GM23248 (cell line): Measurements from ENCODE around the gene DIDO1. TPM values are rescaled to one million over a fixed set of nuclear protein-coding genes. Genes with fewer than 3 reads are reported as not detected.

Source experiments
- DNase-seq: peaks from one replicate; pipeline ENCODE4 v3.0.0-alpha.2; 2015
- H2AFZ ChIP-seq: fragments of 200-600 bp; sonication (generic); 2 replicates; pipeline ENCODE4 v1.6.1; 2016; ENCODE audit warnings: antibody characterized with exemption
- H3F3A ChIP-seq: fragments of 200-600 bp; sonication (generic); 2 replicates; pipeline ENCODE4 v1.6.1; 2016; ENCODE audit warnings: mild to moderate bottlenecking, antibody characterized with exemption, mixed run types; ENCODE audit not compliant: insufficient read depth
- H3K27ac ChIP-seq: fragments of 200-600 bp; sonication (generic); 2 replicates; pipeline ENCODE4 v1.5.1; 2016; ENCODE audit warnings: mild to moderate bottlenecking
- H3K27me3 ChIP-seq: fragments of 200-600 bp; sonication (generic); replicated peaks from 2 replicates; pipeline ENCODE4 v1.6.1; 2016; ENCODE audit warnings: mild to moderate bottlenecking; ENCODE audit not compliant: insufficient read depth
- H3K36me3 ChIP-seq: fragments of 200-600 bp; sonication (generic); 2 replicates; pipeline ENCODE4 v1.6.1; 2016; ENCODE audit warnings: low read depth, mild to moderate bottlenecking
- H3K4me1 ChIP-seq: fragments of 200-600 bp; sonication (generic); 2 replicates; pipeline ENCODE4 v1.6.1; 2016; ENCODE audit warnings: mild to moderate bottlenecking; ENCODE audit not compliant: insufficient read depth
- H3K4me2 ChIP-seq: fragments of 200-600 bp; sonication (generic); one replicate; pipeline ENCODE4 v1.6.1; 2016; ENCODE audit warnings: mild to moderate bottlenecking; ENCODE audit not compliant: unreplicated experiment
- H3K4me3 ChIP-seq: fragments of 200-600 bp; sonication (generic); 2 replicates; pipeline ENCODE4 v1.5.1; 2016; ENCODE audit warnings: mild to moderate bottlenecking
- H3K79me2 ChIP-seq: fragments of 200-600 bp; sonication (generic); 2 replicates; pipeline ENCODE4 v1.6.1; 2016; ENCODE audit warnings: mild to moderate bottlenecking; ENCODE audit not compliant: insufficient read depth
- H3K9ac ChIP-seq: fragments of 200-600 bp; sonication (generic); 2 replicates; pipeline ENCODE4 v1.6.1; 2016; ENCODE audit warnings: mild to moderate bottlenecking
- H3K9me2 ChIP-seq: fragments of 200-600 bp; sonication (generic); 2 replicates; pipeline ENCODE4 v1.6.1; 2016; ENCODE audit warnings: mixed run types, mild to moderate bottlenecking, moderate library complexity; ENCODE audit not compliant: insufficient read depth
- H3K9me3 ChIP-seq: fragments of 200-600 bp; sonication (generic); one replicate; pipeline ENCODE4 v1.6.1; 2017; ENCODE audit warnings: low read depth
- H4K20me1 ChIP-seq: fragments of 200-600 bp; sonication (generic); 2 replicates; pipeline ENCODE4 v1.6.0; 2016; ENCODE audit not compliant: insufficient read depth
- EZH2 ChIP-seq: fragments of 200-600 bp; sonication (generic); IDR thresholded peaks from 2 replicates; pipeline ENCODE4 v1.6.1; 2018; ENCODE audit warnings: antibody characterized with exemption, mild to moderate bottlenecking; ENCODE audit not compliant: insufficient read depth, poor library complexity, severe bottlenecking
- EZH2phosphoT487 ChIP-seq: fragments of 200-600 bp; sonication (generic); IDR thresholded peaks from 2 replicates; pipeline ENCODE4 v1.6.1; 2018; ENCODE audit warnings: antibody characterized with exemption, moderate library complexity, mild to moderate bottlenecking, low read depth; ENCODE audit not compliant: insufficient read depth
- whole genome bisulfite sequencing, 2 experiments: methylation state at CpG; one replicate each; pipeline ENCODE4 v1.1.6; 2015 to 2017; ENCODE audit warnings: low lambda C conversion rate in 2 of 2, low coverage in 1 of 2; ENCODE audit errors: missing lambda C conversion rate in 2 of 2; 5-methylcytosine and 5-hydroxymethylcytosine counted together
- in situ Hi-C: fragments of 300-500 bp; cut with MboI; formaldehyde crosslinking; loops from 2 replicates; pipeline ENCODE4 v1.15.0; 2020
- polyA plus RNA-seq: library from polyadenylated mRNA; unstranded; fragments of >200 nt; fragmentation: Nextera tagmentation; extraction: Ambion mirVana; gene quantifications from 2 replicates; pipeline ENCODE4 v1.2.1, GENCODE V29; 2016
- total RNA-seq: library from RNA; depleted of rRNA; stranded (reverse); fragments of >200 nt; shearing (Covaris generic); gene quantifications from 2 replicates; pipeline ENCODE4 v1.2.3, GENCODE V29; 2014

Gene DIDO1
- total and polyA plus RNA-seq, 2 experiments from 2014 or later, result 16.2 to 37.1 TPM

DNA sequence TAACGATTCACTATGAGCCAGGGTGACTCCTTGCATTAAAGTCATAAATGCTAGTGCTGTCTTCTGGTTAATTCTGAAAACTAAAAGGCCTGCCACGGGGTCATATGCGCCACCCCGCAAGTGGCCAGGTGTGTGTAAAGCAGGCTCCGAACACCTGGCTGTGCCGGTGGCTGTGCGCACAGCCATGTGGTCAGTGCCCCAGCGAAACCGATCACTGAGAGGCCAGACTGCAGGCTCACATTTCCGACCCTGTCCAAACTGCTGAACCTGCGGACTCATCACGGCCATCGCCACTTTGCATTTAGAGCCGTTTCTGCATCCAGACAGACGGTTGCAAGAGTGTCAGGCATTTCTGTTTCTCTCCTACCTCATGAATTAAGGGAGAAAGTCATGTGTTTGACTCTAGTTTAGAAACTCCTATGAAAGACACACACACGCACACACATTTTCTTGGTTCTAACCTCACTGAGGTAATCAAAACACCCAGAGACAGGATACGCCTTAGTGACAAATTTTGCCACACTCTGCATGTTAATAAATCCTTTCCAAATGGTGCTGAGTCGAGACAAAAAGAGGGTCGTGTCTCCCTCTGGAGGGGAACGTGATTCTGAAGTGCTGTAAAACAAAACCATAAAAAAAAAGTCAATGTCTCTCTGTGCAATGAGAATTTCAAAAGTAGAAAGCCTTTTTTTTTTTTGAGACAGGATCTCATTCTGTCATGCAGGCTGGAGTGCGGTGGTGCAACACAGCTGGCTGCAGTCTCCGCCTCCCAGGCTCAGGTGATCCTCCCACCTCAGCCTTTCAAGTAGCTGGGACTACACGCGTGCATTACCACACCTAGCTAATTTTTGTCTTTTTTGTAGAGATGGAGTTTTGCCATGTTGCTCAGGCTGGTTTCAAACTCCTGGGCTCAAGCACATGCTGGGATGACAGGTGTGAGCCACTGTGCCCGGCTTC is 33.7 kb downstream of the DIDO1 start:
- no peak overlapping the region for H3K27ac ChIP-seq
- H4K20me1 ChIP-seq, result no peaks in the 10 kb centered on the region
- in situ Hi-C loops, result no loop called here
- peaks cover 17% of the 10 kb centered on the region; the same call in 1 of the 2 replicates for H3F3A ChIP-seq
- H3K4me3 ChIP-seq, result no peak overlapping the region
- no peak overlapping the region for H3K9ac ChIP-seq
- no peaks in the 10 kb centered on the region for H3K9me3 ChIP-seq
- H2AFZ ChIP-seq, result no peak overlapping the region
- no peak overlapping the region for H3K4me2 ChIP-seq
- 89 to 90% methylated on average over 25 of the region's 25 CpGs for WGBS, 2 experiments
- no peaks in the 10 kb centered on the region for H3K9me2 ChIP-seq
- no peaks in the 10 kb centered on the region; the same call in 1 of the 2 replicates for H3K79me2 ChIP-seq
- H3K4me1 ChIP-seq, result peaks cover 5% of the 10 kb centered on the region; the same call in 1 of the 2 replicates
- TF ChIP-seq EZH2phosphoT487, result no peak
- no peak for TF ChIP-seq EZH2
- DNase-seq, result no peak
- no peaks in the 10 kb centered on the region for H3K27me3 ChIP-seq
- H3K36me3 ChIP-seq, result peaks cover 58% of the 10 kb centered on the region

DNA sequence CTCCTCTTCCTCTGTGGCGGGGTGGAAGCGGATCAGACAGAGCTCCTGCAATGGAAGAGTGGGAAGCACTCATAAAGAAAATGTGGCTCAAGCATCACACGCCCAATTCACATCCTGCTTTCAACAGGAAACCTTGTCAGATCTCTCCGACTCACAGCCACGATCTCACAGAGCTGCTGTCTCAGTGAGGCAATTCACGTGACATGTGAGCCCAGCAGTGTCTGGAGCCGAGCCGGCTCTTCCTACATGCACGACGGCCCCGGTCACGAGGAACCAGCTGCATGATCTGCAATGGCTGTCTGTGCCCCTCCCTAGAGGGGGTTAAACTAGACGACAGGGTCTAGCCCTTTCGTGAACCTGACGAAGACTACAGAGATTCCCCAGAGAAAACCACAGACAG is 35.2 kb downstream of the DIDO1 start:
- no peaks in the 10 kb centered on the region for H3K27me3 ChIP-seq
- H3K9me2 ChIP-seq, result no peaks in the 10 kb centered on the region
- DNase-seq, result peak; percentile 25
- no peaks in the 10 kb centered on the region for H3K9me3 ChIP-seq
- TF ChIP-seq EZH2 (no peak), EZH2phosphoT487 (no peak)
- peaks cover 58% of the 10 kb centered on the region for H3K36me3 ChIP-seq
- H4K20me1 ChIP-seq, result peaks cover 3% of the 10 kb centered on the region; the same call in 1 of the 2 replicates
- 79 to 83% methylated on average over 15 of the region's 15 CpGs for WGBS, 2 experiments
- no peak overlapping the region for H3K4me3 ChIP-seq
- H3K79me2 ChIP-seq, result no peaks in the 10 kb centered on the region; the same call in 1 of the 2 replicates
- no peak overlapping the region for H3K4me2 ChIP-seq
- in situ Hi-C loops, result no loop called here
- H2AFZ ChIP-seq, result no peak overlapping the region
- no peak overlapping the region for H3K27ac ChIP-seq
- peaks cover 24% of the 10 kb centered on the region; the same call in 1 of the 2 replicates for H3F3A ChIP-seq
- H3K9ac ChIP-seq, result no peak overlapping the region
- peaks cover 12% of the 10 kb centered on the region for H3K4me1 ChIP-seq

DNA sequence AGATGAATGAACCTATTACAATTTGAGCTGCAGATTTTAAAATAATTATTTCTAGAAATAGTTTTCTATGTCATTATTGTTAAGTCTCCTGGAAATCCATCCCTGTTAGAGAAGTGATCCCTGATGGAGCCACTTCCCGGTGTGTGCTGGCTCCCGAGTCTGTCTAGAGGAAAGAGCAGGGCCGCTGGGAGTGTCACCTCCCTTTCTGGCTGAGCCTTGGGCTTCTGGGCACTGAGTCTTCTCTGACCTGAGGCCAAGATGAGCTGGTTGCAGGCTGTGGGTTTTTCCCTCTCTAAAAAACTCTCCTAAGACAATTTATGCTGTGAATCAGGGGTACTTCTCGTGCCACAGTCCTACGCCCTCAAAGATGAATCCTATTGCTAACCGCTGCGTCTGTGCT is 35.9 kb downstream of the DIDO1 start:
- no peaks in the 10 kb centered on the region for H3K27me3 ChIP-seq
- no peak overlapping the region for H3K27ac ChIP-seq
- H3K9me3 ChIP-seq, result no peaks in the 10 kb centered on the region
- peaks cover 12% of the 10 kb centered on the region for H3K4me1 ChIP-seq
- no peak overlapping the region for H3K4me3 ChIP-seq
- H3K36me3 ChIP-seq, result peaks cover 58% of the 10 kb centered on the region
- 62 to 65% methylated on average over 7 of the region's 7 CpGs for WGBS, 2 experiments
- no peaks in the 10 kb centered on the region; the same call in 1 of the 2 replicates for H3K79me2 ChIP-seq
- peaks cover 24% of the 10 kb centered on the region; the same call in 1 of the 2 replicates for H3F3A ChIP-seq
- H3K9me2 ChIP-seq, result no peaks in the 10 kb centered on the region
- H2AFZ ChIP-seq, result no peak overlapping the region
- DNase-seq, result no peak
- H3K9ac ChIP-seq, result no peak overlapping the region
- in situ Hi-C loops, result no loop called here
- no peak overlapping the region for H3K4me2 ChIP-seq
- TF ChIP-seq EZH2 (no peak), EZH2phosphoT487 (no peak)
- peaks cover 3% of the 10 kb centered on the region; the same call in 1 of the 2 replicates for H4K20me1 ChIP-seq

DNA sequence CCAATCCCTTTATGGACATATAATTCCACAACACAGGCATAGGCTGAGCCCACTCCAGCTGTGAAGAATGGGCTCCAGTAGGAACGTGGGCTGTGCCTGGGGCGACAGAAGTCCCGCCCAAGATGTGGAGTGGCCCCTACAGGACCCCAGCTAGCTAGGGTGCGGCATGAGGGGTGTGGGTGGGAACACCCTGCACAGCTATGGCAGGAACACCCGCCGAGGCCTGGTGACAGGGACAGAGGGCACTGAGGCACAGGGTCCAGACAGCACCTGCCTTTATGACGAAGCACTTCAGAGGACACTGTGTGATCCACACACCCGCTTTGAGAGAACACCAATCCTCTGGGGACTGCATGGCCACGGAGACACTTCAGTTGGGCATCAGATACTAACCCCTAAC is 36.4 kb downstream of the DIDO1 start:
- TF ChIP-seq EZH2phosphoT487, result no peak
- TF ChIP-seq EZH2, result no peak
- peaks cover 12% of the 10 kb centered on the region for H3K4me1 ChIP-seq
- no peaks in the 10 kb centered on the region for H3K27me3 ChIP-seq
- H3K27ac ChIP-seq, result no peak overlapping the region
- no peaks in the 10 kb centered on the region for H3K9me2 ChIP-seq
- no peaks in the 10 kb centered on the region for H3K9me3 ChIP-seq
- WGBS, 2 experiments, result 78 to 86% methylated on average over 9 of the region's 9 CpGs
- no peak overlapping the region for H3K9ac ChIP-seq
- no peak overlapping the region for H3K4me3 ChIP-seq
- H3F3A ChIP-seq, result peaks cover 24% of the 10 kb centered on the region; the same call in 1 of the 2 replicates
- H3K36me3 ChIP-seq, result peaks cover 58% of the 10 kb centered on the region
- H4K20me1 ChIP-seq, result peaks cover 3% of the 10 kb centered on the region; the same call in 1 of the 2 replicates
- in situ Hi-C loops, result no loop called here
- no peak overlapping the region for H3K4me2 ChIP-seq
- H3K79me2 ChIP-seq, result no peaks in the 10 kb centered on the region; the same call in 1 of the 2 replicates
- H2AFZ ChIP-seq, result no peak overlapping the region
- no peak for DNase-seq
